Central memory CD4-positive, alpha-beta T cell (primary cell): ENCODE data around the gene HOPX.
"Not testable (repeated sequence)": the region's sequence is repeated elsewhere in the genome, so short reads cannot be mapped to it uniquely, and the experiment has no call there.

Source experiments
- DNase-seq: peaks from one replicate; pipeline ENCODE4 v3.0.0; 2022

Gene HOPX

DNA sequence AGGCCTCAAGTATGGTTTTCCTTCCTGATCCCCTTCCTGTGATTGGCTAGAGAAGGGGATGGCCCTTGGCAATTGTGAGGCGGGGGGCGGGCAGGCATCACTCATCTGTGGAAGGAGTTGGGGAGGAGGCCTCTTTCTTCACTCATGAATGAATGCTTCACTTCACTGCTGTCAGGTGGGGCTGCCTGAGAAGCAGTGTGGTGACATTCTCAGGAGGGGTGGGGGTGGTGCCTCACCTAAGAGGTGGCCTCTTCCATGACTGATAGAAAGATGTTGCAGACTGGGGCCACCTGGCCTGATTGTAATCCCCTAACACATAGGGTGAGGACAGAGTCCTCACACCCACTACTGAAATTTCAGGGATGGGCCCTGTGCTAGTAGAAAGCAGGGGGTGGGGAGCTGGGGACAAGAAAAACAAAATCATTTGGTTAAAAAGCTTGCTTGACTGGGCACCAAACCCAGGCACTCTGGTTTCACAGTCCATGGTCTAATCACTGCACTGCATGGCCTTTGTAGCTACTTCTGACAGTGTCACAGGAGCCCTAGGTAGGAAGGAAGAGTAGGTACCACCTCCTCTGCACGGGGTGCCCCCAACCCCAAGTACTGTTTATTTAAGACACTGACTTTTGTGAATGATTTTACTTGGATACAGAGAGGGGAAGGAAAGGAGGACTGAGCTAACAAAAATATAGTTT lies 5.6 kb upstream of the HOPX start:
- no peak for DNase-seq

DNA sequence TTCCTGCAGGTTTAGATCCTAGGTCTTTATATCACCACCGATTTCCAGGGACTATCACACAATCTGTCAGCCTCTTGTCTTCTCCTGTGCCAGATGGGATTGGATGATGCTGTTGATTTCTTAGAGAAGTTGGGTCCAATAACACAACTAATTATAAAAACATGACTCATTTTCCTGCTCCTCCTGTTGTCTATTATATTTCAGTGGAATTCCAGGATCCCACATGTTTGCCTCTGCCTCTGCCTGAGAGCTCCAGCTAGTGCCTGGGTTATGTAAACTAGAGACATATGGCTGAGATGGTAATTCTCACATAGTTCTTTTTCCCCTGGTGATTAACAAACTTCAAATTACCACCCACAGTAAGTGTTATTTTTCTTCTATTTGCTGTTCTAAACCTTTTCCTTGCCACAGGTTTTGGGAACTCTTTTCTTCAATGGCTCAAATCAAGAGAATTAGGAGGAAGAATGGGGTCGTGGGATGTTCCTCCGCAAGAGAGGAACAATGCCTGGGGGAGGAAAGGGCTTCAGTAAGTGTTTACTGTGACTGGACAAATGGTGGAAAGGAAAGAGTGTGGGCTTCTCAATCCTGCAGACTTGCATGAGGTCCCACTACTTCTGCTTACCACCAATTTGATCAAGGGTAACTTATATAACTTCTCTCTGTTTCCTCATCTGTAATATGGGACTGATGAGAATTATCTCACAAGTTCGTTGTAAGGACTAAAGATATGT lies 3.4 kb upstream of the HOPX start:
- DNase-seq, result no peak

DNA sequence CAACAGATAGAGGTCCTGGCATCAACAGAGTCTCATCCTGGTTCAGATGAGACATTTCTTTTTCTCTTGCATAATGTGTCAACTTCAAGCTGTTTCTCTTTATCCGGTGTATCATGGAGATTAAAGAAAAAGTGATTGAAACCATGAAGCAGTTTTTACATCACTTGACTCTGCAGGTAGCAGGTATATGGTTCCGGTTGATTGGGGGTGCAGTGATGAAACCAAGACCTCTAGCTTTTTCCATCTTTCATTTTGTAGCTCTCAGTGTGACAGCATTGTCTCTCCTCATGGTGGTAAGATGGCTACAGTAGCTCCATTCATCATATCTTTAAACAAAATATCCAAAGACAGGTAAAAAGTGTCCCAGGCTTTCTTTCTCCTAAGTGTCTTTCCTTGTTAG lies 2.4 kb upstream of the HOPX start:
- DNase-seq, result no peak

DNA sequence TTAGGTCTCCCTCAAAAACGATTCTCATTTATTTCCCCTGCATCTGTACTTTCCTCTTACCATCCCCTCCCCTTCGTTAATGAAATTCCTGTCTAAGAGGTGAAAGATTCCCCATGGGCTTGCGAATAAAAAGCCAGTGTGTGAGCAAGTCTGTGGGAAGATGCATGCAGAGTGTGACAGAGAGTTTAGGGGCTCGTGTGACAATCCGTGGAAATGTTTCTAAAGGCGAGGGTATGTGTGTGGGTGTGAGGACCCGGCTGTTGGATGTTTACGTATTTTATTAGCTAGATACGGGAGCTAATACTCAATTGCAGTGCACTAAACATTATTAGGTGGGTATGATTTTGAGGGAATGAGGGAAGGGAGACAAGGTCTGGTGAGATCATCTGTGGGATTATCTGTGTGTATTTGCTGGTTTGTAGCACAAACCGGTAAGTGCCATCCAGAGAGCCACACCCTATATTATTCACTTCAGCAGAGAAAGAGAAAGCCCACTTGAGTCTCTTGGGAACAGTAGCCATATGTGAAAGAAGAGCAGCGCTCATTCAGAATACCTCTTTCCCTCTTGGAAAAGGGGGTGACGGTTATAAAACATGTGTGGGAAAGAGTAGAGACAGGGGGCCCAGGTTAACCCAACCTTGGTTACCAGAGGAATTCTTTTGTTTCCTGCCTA lies 893 bp upstream of the HOPX start:
- no peak for DNase-seq

DNA sequence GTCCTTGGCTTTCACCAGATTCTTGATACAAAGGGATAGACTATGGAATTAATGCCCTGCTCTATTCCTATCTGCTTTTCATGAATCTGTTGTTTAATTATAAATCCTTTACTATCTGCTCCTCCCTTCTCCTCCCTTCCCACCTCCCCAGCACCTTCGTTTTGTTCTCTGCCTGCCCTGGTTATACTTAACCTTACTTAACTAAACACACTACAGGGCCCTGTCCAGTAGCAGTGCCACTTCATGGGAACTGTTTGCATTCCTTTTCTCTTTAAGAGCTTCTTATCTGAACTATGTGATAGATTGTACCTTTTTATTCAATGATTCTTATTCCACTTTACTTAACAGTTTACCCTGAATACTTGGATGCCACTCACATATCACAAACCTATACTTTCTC lies 830 bp downstream of the HOPX start:
- DNase-seq, result no peak

DNA sequence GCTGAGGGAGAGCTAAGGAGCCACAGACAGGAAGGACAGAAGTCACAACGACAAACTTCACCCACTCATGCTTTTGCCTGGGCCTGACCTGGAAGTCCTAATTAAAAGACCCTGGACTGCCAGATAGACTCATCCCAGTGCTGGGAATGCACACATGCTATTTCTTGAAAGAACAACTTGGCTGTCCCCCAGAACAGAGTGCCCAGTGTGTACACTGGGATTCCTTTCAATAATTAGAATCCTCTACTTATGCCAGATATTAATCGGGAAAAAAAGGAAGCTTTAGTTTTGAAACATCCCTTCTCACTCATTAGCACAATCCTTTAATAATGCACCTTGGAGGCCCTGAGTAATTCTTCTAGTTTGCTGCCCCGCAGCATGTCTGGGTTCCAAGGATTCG lies 3.4 kb downstream of the HOPX start:
- DNase-seq, result no peak

DNA sequence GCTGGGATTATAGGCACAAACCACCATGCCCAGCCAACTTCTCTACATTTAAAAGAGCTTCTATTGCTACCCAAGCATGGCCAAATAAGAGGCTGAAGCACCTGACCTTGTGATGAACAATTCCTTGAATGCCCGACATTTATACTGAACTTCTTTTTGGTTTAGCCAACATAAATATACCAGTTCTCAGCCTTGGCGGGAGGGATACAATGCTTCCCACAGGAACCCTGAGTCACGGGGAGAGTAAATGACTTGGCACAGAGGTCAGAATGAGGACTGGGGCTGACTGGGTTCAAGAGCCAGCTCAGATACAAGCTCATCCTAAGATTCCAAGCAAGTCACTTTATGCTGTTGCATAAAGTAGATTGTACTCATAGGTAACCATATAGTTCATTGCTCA lies 6.1 kb downstream of the HOPX start:
- no peak for DNase-seq

DNA sequence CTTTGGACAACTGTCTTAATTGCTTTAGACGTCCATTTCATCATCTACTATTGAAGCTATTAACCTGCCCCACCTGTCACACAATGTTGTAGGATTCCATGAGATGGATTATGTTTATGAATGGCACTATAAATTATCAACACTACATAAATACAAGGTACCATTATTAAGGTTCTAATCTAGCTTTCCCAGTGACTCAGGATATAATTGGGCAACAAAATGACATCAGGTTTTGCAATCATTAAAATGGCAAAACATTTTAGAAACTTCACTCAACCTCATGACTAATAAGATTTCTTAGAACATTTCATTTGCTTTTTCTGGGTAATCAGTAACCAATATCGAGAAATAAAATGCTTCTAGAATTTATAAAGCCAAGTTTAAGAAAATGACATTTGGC lies 9.2 kb downstream of the HOPX start:
- no peak for DNase-seq

DNA sequence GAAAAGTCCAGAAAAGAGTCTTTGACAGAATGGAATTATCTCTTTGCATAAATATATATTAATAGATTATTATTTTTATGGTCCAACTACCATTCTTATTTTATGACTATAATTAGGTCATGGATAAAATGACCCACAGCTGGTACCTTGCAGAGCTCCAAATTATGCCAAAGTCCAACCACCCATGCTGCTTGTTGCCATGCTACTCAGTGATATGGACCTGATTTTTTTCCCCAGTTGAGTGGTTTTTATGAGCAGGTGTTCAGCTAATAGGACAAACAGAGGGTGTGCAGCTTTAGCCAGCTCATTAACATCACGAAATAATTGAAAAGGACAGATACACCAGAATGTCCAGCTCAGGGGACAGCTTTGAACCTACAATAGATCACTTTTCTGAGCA lies 9.7 kb downstream of the HOPX start:
- no peak for DNase-seq

DNA sequence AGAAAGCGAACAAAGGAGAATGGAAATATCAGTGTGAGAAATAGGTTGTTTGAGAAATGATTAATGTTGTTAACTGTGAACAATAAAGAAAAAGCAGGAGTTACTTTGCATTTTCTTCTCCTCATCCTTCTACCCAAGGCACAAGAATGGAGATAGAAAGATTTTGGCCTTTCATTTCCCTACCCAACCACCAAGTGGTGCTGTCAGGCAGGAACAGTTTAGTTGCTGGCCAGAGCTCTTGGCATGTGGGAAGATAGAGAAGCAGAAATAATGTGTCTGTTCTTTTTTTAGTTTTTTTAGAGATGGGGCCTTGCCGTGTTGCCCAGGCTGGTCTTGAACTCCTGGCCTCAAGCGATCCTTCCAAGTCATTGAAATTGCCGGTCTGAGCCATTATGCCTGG lies 12.8 kb downstream of the HOPX start:
- DNase-seq, result no peak

DNA sequence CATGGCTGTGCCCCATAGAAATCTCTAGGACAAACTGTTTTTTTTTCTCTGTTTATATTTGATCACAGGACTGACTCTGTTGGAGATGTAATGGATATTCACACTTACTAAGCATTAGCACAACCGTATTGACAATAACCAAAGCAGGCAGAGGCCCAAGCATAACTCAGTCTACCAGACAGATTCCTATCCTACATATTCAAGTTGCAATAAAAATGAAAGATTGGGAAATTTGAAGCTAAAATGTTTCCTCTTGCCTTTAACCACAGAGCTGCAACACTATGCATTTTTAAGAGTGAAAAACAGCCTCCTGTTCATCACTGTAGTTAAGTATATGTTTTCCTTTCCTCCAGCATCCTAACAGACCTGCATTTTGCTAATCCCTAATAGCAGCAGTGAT lies 13.7 kb downstream of the HOPX start:
- not testable (repeated sequence) for DNase-seq

DNA sequence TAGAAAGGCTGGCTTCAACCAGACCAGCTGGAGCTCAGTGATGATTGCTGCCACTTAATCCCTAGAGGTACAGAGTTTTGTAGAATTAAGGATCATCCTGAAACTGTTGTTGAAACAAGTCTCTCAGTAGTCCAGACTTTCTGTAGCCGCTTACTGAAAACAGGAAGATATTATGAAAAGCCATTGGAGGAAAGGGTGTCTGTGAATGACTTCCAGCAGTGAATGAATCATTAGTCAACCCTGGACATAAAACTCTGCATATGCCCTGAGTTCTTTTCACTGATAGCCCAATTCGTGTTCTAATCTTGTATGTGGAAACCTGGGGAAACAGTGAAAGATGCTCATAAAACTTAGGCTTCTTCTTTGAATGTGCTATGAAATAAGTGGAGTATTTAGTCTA lies 14.8 kb downstream of the HOPX start:
- no peak for DNase-seq

DNA sequence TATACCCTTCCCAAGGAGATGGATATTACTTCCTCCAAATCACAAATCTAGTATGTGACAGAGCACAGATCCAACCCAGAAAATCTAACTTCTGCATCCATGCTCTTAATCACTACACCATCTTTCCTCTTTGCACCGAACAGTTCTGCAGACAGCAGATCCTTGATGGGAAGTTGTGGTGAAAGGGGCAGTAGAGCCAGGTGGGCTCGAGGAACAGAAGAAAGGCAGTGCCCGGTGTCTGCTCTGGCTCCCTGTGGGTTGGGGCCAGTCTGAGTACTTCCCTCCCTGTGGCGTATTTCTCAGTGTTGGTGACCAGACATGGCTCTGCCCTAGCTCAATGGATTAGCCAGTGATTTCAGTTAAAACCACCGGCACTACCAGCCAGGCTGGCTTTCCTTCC lies 15.3 kb downstream of the HOPX start:
- DNase-seq, result no peak

DNA sequence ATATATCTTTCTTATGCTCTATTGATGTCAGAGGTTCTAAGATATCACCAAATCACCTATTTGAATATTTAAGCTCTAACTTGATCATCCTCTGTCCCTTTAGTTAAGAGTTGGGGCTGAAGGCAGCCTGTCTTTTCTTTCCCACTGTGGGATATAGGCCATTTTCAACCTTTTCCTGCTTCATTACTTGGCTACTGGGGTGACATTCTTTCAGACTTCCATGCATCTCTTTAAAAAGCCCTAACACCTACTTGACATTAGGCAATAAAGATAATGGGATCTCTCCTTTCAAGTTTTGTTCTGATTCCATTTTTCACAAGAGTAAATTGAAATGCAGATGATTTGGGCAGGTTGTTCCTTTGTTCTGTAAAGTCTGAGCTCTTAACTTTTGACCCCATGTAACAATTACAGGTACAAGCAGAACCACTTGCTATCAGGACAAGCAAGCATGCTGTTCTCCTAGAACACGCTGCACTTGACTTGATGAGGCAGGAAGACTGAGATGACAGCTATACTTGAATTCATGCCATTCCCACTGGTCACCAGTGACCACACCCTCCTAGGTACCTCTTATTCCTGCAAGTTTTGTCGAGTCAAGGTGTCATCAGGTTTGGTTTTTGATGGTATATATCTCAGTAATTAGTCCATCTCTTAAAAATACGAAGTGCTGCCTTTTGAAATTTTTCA lies 18.2 kb downstream of the HOPX start:
- no peak for DNase-seq

DNA sequence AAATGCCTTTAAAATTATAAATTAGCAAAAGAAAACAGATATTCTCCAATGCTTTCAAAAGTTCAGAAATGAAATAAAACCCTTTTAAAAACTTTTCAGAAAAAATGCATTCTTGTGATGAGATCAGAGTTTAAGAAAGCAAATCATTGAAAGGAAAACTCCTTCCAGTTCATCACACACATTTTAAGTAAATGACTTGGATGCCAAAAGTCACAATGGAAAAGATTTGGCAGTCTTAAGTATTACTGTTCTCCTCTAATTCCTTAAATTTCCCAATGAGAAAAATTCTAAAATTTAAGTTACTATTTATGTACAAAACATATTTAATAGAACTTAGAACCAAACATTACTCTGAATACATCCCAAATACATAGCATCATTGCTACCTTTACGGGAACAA lies 21.1 kb downstream of the HOPX start:
- no peak for DNase-seq

DNA sequence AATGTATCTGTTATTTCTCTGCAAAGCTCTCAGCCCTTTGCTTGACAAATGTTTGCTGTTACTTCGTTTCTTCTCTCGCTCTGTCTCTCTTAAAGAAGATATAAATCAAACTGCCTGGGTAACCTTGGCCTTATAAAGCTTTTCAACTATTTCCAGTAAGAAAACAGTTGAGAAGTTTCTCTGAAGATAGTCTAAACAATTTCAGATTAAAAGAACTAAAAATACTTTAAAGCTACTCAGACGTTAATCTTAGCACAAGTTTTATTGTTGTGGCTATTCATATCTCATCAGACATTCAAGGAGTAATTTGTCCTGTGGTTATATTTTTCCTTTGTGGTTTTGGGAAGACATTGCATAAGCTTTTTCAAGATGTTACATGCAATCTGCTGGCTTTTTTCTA lies 22.6 kb downstream of the HOPX start:
- DNase-seq, result no peak

DNA sequence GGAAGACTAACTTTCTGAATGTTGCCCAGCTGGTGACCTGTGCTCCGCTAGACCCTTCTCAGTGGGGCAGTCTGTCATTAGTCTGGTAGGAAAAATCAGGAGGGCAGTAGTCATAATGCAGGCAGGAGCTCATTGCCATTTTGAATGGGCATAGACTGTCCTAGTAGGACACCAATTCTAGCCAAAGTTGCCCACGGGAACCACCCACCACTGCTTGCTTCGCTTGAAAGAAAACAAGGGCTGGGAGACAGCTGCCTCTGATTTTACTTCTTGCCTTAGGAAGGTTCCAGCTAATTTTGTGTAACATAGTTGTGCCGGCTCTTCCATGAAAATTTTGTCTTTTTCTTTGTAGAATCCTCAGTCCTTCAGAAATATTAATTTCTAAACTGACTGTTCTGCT lies 23.3 kb downstream of the HOPX start:
- no peak for DNase-seq

DNA sequence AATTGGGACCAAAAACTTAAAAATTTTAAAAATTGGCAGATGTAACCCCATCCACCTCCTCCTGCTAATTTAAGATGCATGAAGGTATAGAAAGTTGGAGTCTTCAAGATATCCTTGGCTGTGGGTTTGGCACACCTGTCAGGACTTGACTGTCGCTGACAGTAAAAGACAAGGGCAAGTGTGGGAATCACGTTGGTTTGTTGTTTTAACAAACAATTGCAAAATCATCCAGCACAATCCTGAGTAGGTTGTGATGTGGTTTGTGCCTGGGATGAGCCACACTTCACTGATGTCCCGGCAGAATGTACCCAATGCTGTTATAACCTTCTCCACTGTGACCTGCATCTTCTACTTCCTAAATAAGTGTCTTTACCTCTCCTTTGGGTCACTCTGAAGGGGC lies 24.0 kb downstream of the HOPX start:
- no peak for DNase-seq

DNA sequence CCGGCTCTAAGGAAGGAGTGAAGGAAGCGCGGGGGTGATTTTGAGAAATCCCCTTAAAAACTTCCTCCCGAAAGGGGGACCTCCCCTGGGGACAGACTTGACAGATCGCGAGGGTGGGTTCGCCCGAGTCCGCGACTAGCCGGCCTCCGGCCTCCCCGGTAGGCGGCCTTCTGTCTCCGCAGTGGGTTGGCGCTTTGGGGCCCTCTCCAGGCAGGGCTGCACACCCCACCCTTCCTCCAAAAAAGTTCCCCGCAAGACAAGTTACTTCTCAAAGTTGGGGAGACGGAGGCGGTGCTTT lies 24.8 kb downstream of the HOPX start:
- DNase-seq, result peak; percentile 20

DNA sequence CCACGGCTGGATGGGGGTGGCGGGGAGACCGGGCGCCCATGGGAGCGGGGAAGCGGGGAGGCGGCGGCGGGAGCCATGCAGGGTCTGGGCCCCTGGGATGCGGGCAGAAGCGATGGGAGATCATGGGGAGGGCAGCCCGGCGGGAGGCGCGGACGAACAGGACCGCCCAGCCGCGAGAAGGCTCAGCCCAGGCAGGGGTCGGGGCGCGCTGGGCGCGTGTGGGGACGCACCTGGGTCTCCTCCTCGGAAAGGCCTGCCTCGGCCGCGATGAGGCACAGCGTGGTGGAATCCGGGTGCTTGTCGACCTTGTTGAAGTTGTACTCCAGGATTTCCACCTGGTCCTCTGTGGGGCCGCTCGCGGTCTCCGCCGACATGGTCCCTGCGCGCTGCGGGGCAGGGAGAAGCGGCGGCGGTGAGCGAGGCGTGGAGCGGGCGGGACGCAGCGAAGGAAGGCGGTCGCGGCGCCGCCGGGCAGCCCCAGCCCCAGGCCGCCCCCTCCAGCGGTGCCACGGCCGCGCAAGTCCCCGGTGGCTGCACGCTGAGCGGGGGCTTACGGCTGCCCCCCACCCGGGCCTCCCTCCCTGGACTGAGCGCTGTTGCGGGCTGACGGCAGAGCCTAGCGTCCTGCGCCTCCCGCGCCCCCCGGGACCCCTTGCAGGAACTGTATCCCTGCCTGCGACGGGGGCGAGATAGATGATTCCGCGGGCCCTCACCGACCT lies 25.3 kb downstream of the HOPX start:
- DNase-seq, result no peak

DNA sequence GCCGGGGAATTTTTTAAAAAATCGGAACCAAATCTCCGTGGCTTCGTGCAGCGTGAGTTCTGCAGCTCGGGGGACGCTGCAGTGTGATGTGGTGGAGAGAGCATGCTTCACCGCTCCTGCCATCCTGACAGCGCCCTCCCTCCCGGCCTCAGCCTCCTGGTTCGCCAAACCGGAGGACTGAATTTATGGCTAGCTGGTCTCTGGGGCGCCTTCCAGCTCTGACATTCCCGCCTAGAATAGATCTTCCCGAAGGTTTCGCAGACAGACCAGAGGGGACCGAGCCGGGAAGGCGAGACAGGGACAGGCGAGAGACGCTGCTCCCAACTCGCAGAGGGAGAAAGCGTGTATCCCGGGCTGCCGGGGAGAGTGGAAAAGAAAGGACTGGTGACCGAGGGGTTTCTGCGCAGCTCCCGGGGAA lies 25.9 kb downstream of the HOPX start:
- no peak for DNase-seq

DNA sequence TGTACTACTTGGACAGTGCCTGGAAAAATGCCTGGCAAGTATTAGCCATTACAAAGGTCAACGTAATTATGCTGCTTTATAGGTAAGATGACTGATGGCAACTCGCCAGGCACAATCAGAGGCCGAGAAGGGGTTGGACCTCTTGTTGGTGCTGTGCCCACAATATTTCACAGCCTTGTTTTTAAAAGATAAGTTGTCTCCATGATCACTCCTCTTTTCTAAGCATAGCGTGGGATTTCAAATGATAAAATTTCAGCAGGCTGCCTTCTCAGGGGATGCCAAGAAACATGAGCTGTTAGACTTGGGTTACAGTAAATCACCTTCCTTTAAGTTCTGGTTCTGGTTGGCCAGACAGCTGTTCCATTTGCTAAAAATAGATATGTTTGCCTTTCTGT lies 26.9 kb downstream of the HOPX start:
- DNase-seq, result no peak
